HG02970 (cell line): Measurements from ENCODE around the gene ALKBH3.

Experiments used
- ATAC-seq: cut with Tn5 transposase; IDR thresholded peaks from one replicate; pipeline ENCODE4 v1.9.1; 2021; ENCODE audit warnings: mild to moderate bottlenecking, moderate library complexity, moderate number of reproducible peaks; ENCODE audit not compliant: unreplicated experiment, low FRiP score

ALKBH3 gene

DNA sequence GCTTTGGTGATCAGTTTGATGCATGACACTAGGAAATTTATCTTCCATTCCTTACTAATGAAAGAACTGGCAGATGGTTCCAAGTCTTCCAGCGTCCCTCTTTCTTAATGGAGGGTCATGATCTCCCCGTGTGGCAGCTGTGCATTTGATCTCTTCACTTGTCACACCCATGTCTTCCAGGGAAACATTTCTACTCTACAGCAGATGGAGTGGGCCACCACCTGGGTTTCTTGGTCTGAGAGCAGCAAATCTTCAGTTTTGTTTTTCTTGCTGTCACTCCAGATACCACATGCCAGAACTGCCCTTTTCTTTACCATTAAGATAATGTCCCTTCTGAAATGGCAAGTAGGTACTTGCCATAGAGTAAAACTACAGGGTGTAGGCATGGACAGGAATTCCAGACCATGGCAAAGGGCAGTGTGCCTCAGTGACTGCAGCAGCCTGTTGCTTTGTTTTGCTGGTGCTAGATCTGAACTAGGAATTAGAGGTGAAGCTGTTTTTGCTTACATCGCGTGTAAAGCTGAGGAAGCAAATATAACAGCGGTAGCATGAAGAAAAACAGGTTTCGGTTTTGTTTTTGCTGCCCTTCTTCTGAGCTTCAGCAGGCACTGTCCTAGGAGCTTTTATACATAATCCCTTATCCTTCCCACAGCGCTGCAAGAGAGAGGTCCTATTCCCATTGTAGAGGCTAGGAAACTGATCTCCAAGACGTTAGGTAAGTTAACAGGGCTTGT, 41.1 kb downstream of the ALKBH3 start:
- no peak for ATAC-seq

- ATAC-seq = no peak
These were observed 41.6 kb downstream of the ALKBH3 start for GRCh38 chr11:43922295-43922648.

- no peak for ATAC-seq
These were observed 42.2 kb downstream of the ALKBH3 start for GRCh38 chr11:43922744-43923405.

DNA sequence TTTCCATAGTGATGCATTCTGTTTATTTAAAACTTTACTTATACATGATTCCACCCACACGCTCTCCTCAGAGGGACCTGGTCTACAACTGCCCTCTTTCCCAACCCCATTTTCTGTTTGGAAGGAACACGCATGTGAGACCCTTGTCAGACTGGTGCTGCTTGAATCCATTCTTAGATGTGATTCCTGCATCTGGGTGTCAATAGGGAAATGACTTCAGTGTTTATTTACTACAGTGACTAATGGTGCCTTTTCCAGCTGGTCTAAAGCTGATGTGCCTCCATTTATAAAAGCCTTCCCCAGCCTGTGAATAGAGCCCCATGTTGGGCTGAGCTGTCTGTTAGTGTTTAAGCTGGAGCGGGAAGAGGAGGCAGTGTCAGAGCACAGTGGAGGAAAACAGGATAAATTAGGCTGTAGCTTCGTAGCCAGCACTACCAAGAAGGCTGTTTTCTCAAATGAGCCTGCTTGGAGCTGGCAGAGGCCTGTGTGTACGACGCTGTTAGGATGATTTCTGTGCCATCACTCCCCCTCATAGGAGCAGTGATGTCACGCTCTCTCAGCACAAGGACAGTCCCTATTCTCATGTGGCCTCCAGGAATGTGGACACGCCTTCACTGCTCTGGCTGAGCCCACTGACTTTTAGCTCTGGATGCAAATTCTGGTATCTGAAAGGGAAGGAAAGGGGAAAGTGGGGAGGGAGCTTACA, 42.9 kb downstream of the ALKBH3 start:
- no peak for ATAC-seq

GRCh38 chr11:43924112-43924855, 43.7 kb downstream of the ALKBH3 start:
- ATAC-seq = no peak

- no peak for ATAC-seq
These were observed 44.7 kb downstream of the ALKBH3 start for GRCh38 chr11:43925063-43925931.

DNA sequence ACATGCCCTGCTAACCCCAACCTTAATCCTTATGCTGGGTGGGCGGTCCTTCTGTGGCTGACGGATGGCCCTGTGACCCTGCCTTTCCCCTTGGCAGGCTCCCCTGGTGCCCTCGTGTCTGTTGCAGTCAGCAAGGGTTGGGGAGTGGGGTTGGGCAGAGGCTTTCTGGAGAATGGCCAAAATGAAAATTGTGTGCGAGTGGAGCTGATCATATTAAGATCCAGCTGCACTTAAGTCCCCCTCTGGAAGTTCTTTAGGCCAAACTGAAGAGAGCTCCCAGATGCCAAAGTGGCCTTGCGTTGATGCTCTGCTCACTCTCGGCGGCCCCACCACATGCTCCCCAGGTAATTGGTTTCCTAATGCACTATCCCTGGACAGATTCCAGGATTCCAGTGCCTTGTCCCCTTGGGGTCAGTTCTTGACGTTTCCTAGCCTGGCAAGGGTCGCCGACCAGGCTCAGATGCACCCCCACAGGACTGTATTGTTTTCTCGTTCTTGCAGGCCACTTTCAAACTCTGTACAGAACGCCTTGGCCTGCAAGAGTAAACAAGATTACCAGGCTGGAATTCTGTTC, 45.4 kb downstream of the ALKBH3 start:
- no peak for ATAC-seq

DNA sequence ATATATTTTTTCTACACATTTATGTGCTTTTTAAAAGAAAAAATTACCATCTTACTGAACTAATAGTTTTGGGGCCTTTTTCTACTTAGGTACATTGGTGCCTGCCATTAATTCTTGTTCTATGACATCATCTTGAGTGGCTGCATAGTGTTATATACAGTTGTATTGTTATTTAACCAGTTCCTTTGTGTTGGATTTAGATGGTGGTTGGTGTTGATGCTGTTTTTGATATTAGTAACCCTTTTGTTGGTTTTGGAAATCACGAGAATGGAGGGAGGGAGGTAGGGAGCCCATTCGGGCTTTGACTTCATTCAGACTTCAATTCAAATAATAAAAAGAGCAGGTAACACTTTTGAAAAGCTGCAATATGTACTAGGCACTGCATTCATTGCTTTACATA, 46.4 kb downstream of the ALKBH3 start:
- no peak for ATAC-seq

- ATAC-seq = no peak
These were observed 47.5 kb downstream of the ALKBH3 start for GRCh38 chr11:43927925-43928707.

DNA sequence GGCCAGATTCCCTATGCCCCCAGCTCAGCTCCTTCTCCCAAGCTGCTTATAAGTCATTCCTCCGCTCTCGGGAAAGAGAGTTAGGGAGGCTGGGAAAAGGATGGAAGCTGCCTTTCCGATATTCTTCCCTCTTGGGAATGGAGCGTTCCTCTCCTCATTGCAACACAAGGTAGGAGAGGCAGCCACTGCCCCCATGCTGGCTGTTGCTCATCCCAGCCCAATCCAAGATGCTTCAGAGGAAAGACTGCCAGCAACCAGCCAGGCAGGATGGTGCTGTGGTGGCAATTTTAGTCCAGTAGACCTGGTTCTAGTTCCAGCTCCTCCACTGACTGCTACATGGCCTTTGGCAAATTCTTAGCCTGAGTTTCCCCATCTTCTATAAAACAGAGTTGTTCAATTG, 48.1 kb downstream of the ALKBH3 start:
- no peak for ATAC-seq

DNA sequence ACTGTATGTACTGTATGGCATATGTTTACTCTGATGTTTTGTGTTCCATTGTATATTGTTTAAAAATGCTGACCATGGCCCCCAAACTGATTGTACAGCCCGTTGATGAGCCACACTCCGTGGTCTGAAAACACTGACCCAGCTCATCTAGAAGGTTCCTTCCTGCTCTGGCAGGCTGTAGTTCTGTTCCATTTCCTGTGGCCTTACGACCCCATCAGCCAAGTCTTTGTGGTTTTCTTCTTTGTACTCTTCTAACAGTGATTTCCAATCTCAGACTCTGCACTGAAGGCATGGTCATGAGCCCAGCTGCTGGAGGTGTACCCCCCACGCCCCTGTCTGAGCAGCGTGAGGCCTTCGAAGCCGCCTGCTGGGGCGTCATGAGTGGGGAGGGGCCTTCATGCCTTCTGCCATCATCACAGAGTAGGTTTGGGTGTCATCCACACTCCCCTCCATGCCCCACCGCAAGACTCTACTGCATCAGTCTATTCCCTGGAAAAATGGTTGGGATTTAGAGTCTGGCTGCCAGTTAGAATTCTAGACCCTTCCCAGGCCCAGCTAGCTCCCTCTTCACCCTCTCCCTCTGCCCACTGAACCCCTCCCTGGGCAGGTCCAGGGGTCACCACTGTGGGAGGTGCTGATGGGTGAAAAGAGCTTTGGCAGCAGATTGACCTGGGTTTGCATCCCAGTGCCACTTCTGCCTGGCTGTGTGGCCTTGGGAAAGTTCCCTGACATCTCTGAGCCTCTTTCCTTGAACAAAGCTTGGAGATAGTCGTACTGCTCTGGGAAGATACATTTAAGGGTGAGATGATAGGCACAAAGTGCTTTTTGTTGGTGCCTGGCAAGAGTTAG, 50.5 kb downstream of the ALKBH3 start:
- ATAC-seq = no peak

- no peak for ATAC-seq
These were observed 51.0 kb downstream of the ALKBH3 start for GRCh38 chr11:43931717-43932039.

DNA sequence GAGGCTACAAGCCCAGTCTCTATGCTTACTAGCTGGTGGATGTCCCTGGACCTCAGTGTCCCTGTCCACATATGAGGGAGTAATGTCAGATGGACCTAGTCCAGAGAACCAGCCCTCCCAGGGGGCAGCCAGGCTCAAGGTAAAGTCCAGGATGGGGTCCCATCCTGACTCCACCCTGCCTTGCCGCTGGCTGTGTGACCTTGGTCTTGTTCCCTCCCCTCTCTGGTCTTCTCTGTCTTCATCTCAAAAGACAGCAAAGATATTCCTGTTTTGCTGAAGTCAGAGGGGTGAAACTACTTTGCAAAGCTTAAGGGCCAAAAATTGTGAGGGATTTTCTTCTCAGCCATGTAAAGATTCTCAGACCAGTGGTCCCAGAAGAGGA, 52.6 kb downstream of the ALKBH3 start:
- ATAC-seq = no peak

DNA sequence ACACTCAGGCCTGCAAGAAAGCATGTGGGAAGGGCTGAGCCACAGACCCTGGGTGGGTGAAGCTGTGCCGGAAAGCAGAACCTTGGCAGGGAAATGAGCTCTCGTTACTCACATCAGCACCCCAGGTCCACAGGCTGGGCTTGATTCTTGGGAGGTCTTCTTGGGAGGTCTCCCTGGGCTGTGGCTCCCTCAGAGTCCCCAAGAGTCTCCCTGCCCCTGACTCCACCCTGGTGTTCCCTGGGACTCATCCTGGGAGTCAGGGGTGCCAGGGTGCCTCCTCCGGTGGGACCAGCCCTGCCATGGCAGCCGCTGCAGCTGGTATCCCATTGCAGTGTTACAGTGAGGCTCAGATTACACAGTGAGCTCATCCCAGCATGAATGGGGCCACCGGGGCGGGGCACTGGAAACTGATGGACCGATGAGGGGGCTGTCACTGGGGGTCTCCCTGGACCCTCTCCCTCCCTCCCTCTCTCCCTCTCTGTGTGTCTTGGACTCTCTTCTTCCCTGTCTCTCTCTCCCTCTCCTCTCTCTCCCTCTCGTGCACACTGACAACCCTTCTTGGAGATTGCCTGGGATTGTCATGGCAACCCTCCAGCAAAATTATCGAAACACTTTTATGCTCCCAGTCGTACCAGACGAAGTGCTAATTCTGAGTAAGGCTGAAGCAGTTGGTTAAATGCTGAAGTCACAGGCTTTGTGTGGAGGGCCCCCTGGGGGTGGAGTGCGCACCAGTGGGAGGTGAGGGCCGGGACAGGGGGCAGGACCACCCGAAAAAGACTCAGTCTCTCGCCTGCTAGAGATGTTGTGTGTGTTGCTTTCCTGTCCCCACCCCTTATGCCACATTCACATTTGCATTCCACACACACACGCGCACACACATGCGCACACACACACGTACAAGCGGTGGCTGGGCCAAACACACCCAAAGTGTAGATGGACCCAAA, 53.2 kb downstream of the ALKBH3 start:
- no peak for ATAC-seq

- ATAC-seq = no peak
These were observed 54.2 kb downstream of the ALKBH3 start for GRCh38 chr11:43934601-43935423.

DNA sequence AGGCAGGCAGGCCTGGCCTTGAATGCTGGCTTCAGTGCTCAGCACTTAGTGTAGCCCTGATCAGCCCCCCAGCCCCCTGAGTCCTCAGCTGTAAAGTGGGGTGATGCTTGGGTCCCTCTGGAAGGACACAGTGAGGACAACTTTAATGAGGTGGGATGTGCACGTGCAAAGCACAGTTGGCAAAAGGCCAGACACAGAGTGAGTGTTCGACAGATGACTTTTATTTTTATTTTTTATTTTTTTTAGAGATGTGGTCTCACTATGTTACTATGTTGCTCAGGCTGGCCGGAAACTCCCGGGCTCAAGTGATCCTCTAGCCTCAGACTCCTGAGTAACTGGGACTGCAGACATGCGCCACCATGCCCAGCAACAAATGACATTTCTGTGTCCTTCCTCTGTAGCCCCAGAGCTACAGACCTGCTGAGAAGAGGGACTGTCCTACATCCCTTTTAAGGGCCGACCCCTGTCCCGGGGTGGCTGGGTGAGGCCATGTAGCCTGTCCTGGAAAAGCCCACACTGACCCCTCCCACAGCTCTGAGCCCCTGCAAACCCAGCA, 54.9 kb downstream of the ALKBH3 start:
- ATAC-seq = no peak
